Neural progenitor cell (in vitro differentiated cells): ENCODE data around the gene SH2B2.

Experiments used
- EZH2 ChIP-seq: fragments of 200-600 bp; sonication (generic); IDR thresholded peaks from 2 replicates; pipeline ENCODE4 v1.6.1; 2017; ENCODE audit warnings: antibody characterized with exemption, mild to moderate bottlenecking, moderate library complexity
- EZH2phosphoT487 ChIP-seq: fragments of 200-600 bp; sonication (generic); IDR thresholded peaks from 2 replicates; pipeline ENCODE4 v1.6.1; 2017; ENCODE audit warnings: antibody characterized with exemption
- TF ChIP-seq, protein P1 (sequence below): fragments of 200-600 bp; sonication (generic); IDR thresholded peaks from 2 replicates; pipeline ENCODE4 v1.5.1; 2017; ENCODE audit warnings: antibody characterized with exemption, mild to moderate bottlenecking

DNA sequence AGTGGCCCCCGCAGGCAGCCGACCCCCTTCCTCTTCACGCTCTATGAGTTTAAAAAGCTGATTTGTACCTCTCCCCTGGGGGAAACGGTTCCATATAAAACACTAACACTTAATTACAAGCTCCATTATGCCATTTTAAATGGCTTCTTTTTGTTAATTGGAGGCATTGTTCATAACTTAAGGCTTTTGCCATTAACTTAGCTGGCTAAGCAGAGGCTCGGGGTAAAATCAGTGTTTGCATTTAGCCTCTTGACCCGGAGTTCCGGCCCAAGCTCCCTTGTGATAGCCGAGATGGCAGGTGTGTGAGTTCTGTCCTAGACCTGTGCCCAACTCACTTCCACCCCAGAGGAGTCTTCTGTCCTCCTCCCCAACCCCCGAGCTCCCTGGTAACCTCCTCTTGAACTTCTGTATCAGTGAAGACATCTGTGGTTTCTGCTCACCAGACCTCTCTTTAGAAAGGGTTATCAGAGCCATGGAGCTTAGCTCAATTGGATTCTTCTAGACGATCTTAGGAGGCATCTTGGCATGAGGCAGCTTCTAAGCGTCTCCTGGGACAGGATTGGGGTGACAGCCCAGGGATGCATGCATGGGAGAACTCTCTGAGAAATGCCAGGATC lies 34.2 kb upstream of the SH2B2 start:
- TF ChIP-seq, protein P1, sequence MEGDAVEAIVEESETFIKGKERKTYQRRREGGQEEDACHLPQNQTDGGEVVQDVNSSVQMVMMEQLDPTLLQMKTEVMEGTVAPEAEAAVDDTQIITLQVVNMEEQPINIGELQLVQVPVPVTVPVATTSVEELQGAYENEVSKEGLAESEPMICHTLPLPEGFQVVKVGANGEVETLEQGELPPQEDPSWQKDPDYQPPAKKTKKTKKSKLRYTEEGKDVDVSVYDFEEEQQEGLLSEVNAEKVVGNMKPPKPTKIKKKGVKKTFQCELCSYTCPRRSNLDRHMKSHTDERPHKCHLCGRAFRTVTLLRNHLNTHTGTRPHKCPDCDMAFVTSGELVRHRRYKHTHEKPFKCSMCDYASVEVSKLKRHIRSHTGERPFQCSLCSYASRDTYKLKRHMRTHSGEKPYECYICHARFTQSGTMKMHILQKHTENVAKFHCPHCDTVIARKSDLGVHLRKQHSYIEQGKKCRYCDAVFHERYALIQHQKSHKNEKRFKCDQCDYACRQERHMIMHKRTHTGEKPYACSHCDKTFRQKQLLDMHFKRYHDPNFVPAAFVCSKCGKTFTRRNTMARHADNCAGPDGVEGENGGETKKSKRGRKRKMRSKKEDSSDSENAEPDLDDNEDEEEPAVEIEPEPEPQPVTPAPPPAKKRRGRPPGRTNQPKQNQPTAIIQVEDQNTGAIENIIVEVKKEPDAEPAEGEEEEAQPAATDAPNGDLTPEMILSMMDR: no peak
- no peak for TF ChIP-seq EZH2
- TF ChIP-seq EZH2phosphoT487: no peak
